Mucosa of descending colon (tissue), 3 donors: Measurements from ENCODE around the gene CAPN8. TPM values are rescaled to one million over a fixed set of nuclear protein-coding genes. Genes with fewer than 3 reads are reported as not detected.

ENCODE experiments used
- ATAC-seq: fragments of 200-7000 bp; cut with Tn5 transposase; one replicate; pipeline ENCODE4 v1.9.1; 2020; ENCODE audit warnings: mild to moderate bottlenecking, moderate library complexity
- DNase-seq, 3 donors: peaks; one replicate each; pipeline ENCODE4 v3.0.0-alpha.2; 2020
- H3K36me3 ChIP-seq: fragments of 200-600 bp; one replicate; pipeline ENCODE4 v1.8.0; 2021; ENCODE audit warnings: low read depth, mild to moderate bottlenecking
- H3K4me1 ChIP-seq: fragments of 200-600 bp; one replicate; pipeline ENCODE4 v1.8.0; 2021; ENCODE audit warnings: low read depth, mild to moderate bottlenecking
- H3K4me3 ChIP-seq: fragments of 200-600 bp; one replicate; pipeline ENCODE4 v1.8.0; 2021; ENCODE audit warnings: mild to moderate bottlenecking
- H3K9me3 ChIP-seq: fragments of 200-600 bp; one replicate; pipeline ENCODE4 v1.8.0; 2021; ENCODE audit warnings: mild to moderate bottlenecking
- intact Hi-C, 2 donors: fragments of 100-400 bp; cut with DNase I in 1 of 2; cut with micrococcal nuclease in 1 of 2; formaldehyde crosslinking; loops; one replicate each; pipeline versions ENCODE4 v1.11.0 to v1.11.1; 2022; cut with DNase I, micrococcal nuclease
- total RNA-seq, 3 donors: library from RNA; stranded (reverse); fragmentation: NEBNext Ultra II Directional in 2 of 3; extraction: Animal tissue kit (Norgen Biotek cat#: 25700) in 2 of 3; gene quantifications; one replicate each; pipeline versions ENCODE4 v1.2.1 to v1.2.4, GENCODE V29; 2021 to 2023
- TF ChIP-seq, protein P1 (sequence below): fragments of 200-600 bp; IDR thresholded peaks from one replicate; pipeline ENCODE4 v1.8.0; 2022; ENCODE audit warnings: antibody characterized with exemption, mild to moderate bottlenecking
- donor health status: DM: no; HTN: no; CAD: no; lungs with moderate emphysema.
- donor health status: DM: no; HTN: no; CAD: no.
- donor health status: DM: no; HTN: yes; CAD: no.

The CAPN8 gene
- total RNA-seq, 3 donors from 2014 or later: 31.1 to 88.6 (median 59.0) TPM

DNA sequence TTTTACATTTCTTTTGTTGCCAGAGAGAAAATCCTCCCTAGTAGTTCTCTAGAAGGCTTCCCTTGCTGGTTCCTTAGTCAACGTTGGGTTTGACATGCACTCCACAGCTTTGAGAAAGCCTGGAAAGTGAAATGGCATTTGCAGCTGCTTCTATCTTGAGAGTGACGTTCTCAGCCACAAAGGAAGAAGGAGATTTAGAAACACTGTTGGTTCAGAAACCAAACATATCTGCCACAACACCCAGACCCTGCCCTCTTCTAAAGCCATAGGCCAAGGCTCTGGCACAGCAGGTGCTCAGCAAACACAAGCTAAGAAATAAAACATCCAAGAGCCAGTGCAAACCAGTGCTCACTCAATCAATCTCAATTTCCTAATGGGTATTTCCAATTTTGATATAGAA lies 150.9 kb downstream of the CAPN8 start:
- ATAC-seq (no peak), DNase-seq (no peak)
- Histone ChIP-seq H3K36me3 (no peaks in the 10 kb centered on the region), H3K4me3 (no peak overlapping the region), H3K9me3 (no peaks in the 10 kb centered on the region), H3K4me1 (no peaks in the 10 kb centered on the region)
- TF ChIP-seq, protein P1, sequence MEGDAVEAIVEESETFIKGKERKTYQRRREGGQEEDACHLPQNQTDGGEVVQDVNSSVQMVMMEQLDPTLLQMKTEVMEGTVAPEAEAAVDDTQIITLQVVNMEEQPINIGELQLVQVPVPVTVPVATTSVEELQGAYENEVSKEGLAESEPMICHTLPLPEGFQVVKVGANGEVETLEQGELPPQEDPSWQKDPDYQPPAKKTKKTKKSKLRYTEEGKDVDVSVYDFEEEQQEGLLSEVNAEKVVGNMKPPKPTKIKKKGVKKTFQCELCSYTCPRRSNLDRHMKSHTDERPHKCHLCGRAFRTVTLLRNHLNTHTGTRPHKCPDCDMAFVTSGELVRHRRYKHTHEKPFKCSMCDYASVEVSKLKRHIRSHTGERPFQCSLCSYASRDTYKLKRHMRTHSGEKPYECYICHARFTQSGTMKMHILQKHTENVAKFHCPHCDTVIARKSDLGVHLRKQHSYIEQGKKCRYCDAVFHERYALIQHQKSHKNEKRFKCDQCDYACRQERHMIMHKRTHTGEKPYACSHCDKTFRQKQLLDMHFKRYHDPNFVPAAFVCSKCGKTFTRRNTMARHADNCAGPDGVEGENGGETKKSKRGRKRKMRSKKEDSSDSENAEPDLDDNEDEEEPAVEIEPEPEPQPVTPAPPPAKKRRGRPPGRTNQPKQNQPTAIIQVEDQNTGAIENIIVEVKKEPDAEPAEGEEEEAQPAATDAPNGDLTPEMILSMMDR: no peak
- intact Hi-C loops: no loop called here

DNA sequence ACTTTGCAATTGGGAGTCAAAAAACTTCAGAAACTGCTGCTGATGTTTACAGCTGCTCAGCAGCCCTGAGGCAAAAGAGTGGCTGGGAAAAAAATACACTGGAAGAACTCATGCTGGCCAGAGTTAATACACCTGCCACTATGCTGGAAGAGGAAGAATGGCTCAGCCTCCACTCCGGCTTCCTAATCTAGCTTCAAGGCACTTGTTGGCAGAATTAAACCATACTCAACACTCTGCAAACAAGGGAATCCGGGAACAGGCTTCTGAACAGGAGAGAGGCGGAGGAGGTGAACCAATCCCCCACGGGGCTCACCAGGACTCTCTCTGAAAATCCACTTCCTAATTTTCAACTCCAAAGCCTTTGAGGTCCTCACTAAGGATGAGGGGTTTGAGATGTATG lies 152.2 kb downstream of the CAPN8 start:
- H3K36me3 ChIP-seq: no peaks in the 10 kb centered on the region
- no peaks in the 10 kb centered on the region for H3K4me1 ChIP-seq
- intact Hi-C loops: no loop called here
- no peak for DNase-seq
- H3K9me3 ChIP-seq: no peaks in the 10 kb centered on the region
- ATAC-seq: no peak
- no peak overlapping the region for H3K4me3 ChIP-seq
- TF ChIP-seq, protein P1: no peak

DNA sequence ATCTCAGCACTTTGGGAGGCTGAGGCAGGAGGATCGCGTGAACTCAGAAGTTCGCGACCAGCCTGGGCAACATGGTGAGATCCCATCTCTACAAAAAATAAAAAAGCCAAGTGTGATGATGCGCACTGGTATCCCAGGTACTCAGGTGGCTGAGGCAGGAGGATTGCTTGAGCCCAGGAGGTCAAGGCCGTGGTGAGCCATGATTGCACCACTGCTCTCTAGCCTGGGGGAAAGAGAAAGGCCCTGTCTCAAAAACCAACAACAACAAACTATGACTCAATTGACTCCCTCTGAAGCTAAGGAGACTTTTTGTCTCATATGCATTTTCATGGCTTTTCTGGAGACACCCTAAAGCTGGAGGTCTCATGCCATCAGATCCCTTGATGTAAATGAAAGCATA lies 153.4 kb downstream of the CAPN8 start:
- intact Hi-C loops: no loop called here
- no peak overlapping the region for H3K4me3 ChIP-seq
- DNase-seq: no peak
- H3K4me1 ChIP-seq: no peaks in the 10 kb centered on the region
- TF ChIP-seq, protein P1: no peak
- no peaks in the 10 kb centered on the region for H3K9me3 ChIP-seq
- no peak for ATAC-seq
- H3K36me3 ChIP-seq: no peaks in the 10 kb centered on the region

DNA sequence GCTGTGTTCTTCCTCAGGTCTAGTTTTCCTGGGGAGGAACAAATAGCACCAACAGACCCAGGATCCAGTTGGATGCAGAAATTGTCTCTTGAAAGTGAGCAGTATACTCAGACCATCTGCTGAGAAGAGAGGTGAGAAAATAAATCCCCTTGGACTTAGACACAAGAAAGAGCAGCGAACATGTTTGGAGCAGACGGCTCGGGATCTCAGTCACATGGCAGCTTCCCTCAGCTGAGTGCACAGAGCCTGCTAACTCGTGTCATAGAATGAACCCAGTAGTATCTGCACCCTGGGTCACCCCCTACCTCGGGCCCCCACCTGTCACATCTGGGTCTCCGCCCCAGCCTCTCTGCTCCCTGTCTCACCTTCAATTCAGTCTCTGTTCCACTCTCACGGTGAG lies 156.7 kb downstream of the CAPN8 start:
- intact Hi-C loops: no loop called here
- Histone ChIP-seq H3K9me3 (no peaks in the 10 kb centered on the region), H3K36me3 (no peaks in the 10 kb centered on the region), H3K4me1 (no peaks in the 10 kb centered on the region), H3K4me3 (no peak overlapping the region)
- TF ChIP-seq, protein P1: no peak
- DNase-seq (no peak), ATAC-seq (no peak)

DNA sequence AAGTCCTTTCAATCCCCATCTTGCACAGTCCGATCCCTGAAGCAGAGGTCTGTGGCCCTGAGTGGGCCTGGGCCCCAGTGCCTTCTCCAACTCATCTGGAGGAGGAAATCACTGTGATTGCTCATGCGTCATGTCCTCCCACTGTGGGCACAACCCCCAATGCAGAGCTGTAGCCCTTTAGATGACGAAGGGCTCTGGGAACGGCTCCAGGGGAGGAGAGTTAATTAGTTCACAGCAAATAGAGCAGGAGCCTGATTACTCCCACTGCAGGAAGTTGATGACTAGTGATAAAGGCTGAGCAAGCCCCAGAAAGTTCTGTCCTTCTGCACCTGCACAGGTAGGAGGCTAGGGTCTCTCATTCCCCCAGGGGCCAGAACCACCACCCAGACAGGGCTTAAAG lies 160.8 kb downstream of the CAPN8 start:
- intact Hi-C loops: no loop called here
- Histone ChIP-seq H3K9me3 (no peaks in the 10 kb centered on the region), H3K4me3 (no peak overlapping the region), H3K4me1 (no peaks in the 10 kb centered on the region), H3K36me3 (no peaks in the 10 kb centered on the region)
- DNase-seq (peak in 2 of 3 donors; percentile 68 to 74), ATAC-seq (peak; percentile 96)
- TF ChIP-seq, protein P1: no peak

DNA sequence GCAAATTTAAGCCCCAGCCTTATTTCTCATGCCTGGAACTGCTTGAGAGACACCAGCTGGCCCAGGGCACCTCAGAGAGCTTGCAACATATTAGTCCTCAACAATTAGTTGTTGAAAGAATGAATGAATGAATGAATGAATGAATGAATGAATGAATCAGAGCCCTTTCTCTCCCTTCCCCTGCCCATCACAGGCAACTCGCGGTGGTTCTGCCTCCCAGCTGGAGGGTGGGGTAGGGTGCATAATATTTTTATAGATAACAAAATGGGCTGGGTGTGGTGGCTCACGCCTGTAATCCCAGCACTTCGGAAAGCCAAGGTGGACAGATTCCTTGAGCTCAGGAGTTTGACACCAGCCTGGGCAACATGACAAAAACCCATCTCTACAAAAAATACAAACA lies 162.2 kb downstream of the CAPN8 start:
- H3K9me3 ChIP-seq: no peaks in the 10 kb centered on the region
- TF ChIP-seq, protein P1: no peak
- no peak overlapping the region for H3K4me3 ChIP-seq
- no peaks in the 10 kb centered on the region for H3K36me3 ChIP-seq
- no peak for DNase-seq
- H3K4me1 ChIP-seq: no peaks in the 10 kb centered on the region
- no peak for ATAC-seq
- intact Hi-C loops: no loop called here
